GM23248 (cell line): ENCODE measurements around the gene FAM221B. TPM values are rescaled to one million over a fixed set of nuclear protein-coding genes. Genes with fewer than 3 reads are reported as not detected.

Experiments used
- DNase-seq: peaks from one replicate; pipeline ENCODE4 v3.0.0-alpha.2; 2015
- H2AFZ ChIP-seq: fragments of 200-600 bp; sonication (generic); 2 replicates; pipeline ENCODE4 v1.6.1; 2016; ENCODE audit warnings: antibody characterized with exemption
- H3F3A ChIP-seq: fragments of 200-600 bp; sonication (generic); 2 replicates; pipeline ENCODE4 v1.6.1; 2016; ENCODE audit warnings: mild to moderate bottlenecking, antibody characterized with exemption, mixed run types; ENCODE audit not compliant: insufficient read depth
- H3K27ac ChIP-seq: fragments of 200-600 bp; sonication (generic); 2 replicates; pipeline ENCODE4 v1.5.1; 2016; ENCODE audit warnings: mild to moderate bottlenecking
- H3K27me3 ChIP-seq: fragments of 200-600 bp; sonication (generic); replicated peaks from 2 replicates; pipeline ENCODE4 v1.6.1; 2016; ENCODE audit warnings: mild to moderate bottlenecking; ENCODE audit not compliant: insufficient read depth
- H3K36me3 ChIP-seq: fragments of 200-600 bp; sonication (generic); 2 replicates; pipeline ENCODE4 v1.6.1; 2016; ENCODE audit warnings: low read depth, mild to moderate bottlenecking
- H3K4me1 ChIP-seq: fragments of 200-600 bp; sonication (generic); 2 replicates; pipeline ENCODE4 v1.6.1; 2016; ENCODE audit warnings: mild to moderate bottlenecking; ENCODE audit not compliant: insufficient read depth
- H3K4me2 ChIP-seq: fragments of 200-600 bp; sonication (generic); one replicate; pipeline ENCODE4 v1.6.1; 2016; ENCODE audit warnings: mild to moderate bottlenecking; ENCODE audit not compliant: unreplicated experiment
- H3K4me3 ChIP-seq: fragments of 200-600 bp; sonication (generic); 2 replicates; pipeline ENCODE4 v1.5.1; 2016; ENCODE audit warnings: mild to moderate bottlenecking
- H3K79me2 ChIP-seq: fragments of 200-600 bp; sonication (generic); 2 replicates; pipeline ENCODE4 v1.6.1; 2016; ENCODE audit warnings: mild to moderate bottlenecking; ENCODE audit not compliant: insufficient read depth
- H3K9ac ChIP-seq: fragments of 200-600 bp; sonication (generic); 2 replicates; pipeline ENCODE4 v1.6.1; 2016; ENCODE audit warnings: mild to moderate bottlenecking
- H3K9me2 ChIP-seq: fragments of 200-600 bp; sonication (generic); 2 replicates; pipeline ENCODE4 v1.6.1; 2016; ENCODE audit warnings: mixed run types, mild to moderate bottlenecking, moderate library complexity; ENCODE audit not compliant: insufficient read depth
- H3K9me3 ChIP-seq: fragments of 200-600 bp; sonication (generic); one replicate; pipeline ENCODE4 v1.6.1; 2017; ENCODE audit warnings: low read depth
- H4K20me1 ChIP-seq: fragments of 200-600 bp; sonication (generic); 2 replicates; pipeline ENCODE4 v1.6.0; 2016; ENCODE audit not compliant: insufficient read depth
- EZH2 ChIP-seq: fragments of 200-600 bp; sonication (generic); IDR thresholded peaks from 2 replicates; pipeline ENCODE4 v1.6.1; 2018; ENCODE audit warnings: antibody characterized with exemption, mild to moderate bottlenecking; ENCODE audit not compliant: insufficient read depth, poor library complexity, severe bottlenecking
- EZH2phosphoT487 ChIP-seq: fragments of 200-600 bp; sonication (generic); IDR thresholded peaks from 2 replicates; pipeline ENCODE4 v1.6.1; 2018; ENCODE audit warnings: antibody characterized with exemption, moderate library complexity, mild to moderate bottlenecking, low read depth; ENCODE audit not compliant: insufficient read depth
- WGBS, 2 experiments: methylation state at CpG; one replicate each; pipeline ENCODE4 v1.1.6; 2015 to 2017; ENCODE audit warnings: low lambda C conversion rate in 2 of 2, low coverage in 1 of 2; ENCODE audit errors: missing lambda C conversion rate in 2 of 2; 5-methylcytosine and 5-hydroxymethylcytosine counted together
- in situ Hi-C: fragments of 300-500 bp; cut with MboI; formaldehyde crosslinking; loops from 2 replicates; pipeline ENCODE4 v1.15.0; 2020
- polyA plus RNA-seq: library from polyadenylated mRNA; unstranded; fragments of >200 nt; fragmentation: Nextera tagmentation; extraction: Ambion mirVana; gene quantifications from 2 replicates; pipeline ENCODE4 v1.2.1, GENCODE V29; 2016
- small RNA-seq: library from RNA; depleted of rRNA; stranded (forward); fragments of <200 nt; gene quantifications from one replicate; pipeline ENCODE3, GENCODE V24; 2014; ENCODE audit warnings: low read depth, low replicate concordance
- total RNA-seq: library from RNA; depleted of rRNA; stranded (reverse); fragments of >200 nt; shearing (Covaris generic); gene quantifications from 2 replicates; pipeline ENCODE4 v1.2.3, GENCODE V29; 2014; rRNA removed

Gene FAM221B
- total and polyA plus RNA-seq, 2 experiments from 2014 or later = not detected

- H3K36me3 ChIP-seq = no peaks in the 10 kb centered on the region
- H3K9me3 ChIP-seq = no peaks in the 10 kb centered on the region
- in situ Hi-C loops = no loop called here
- WGBS, 2 experiments = 60 to 76% methylated on average over 1 of the region's 1 CpG
- H3K9me2 ChIP-seq = no peaks in the 10 kb centered on the region
- H3K4me2 ChIP-seq = no peak overlapping the region
- no peak overlapping the region for H3K27ac ChIP-seq
- H3K27me3 ChIP-seq = peaks cover 5% of the 10 kb centered on the region
- H3F3A ChIP-seq = peaks cover 7% of the 10 kb centered on the region; the same call in 1 of the 2 replicates
- H3K4me3 ChIP-seq = no peak overlapping the region
- H3K9ac ChIP-seq = no peak overlapping the region
- peaks cover 7% of the 10 kb centered on the region for H3K4me1 ChIP-seq
- no peaks in the 10 kb centered on the region for H3K79me2 ChIP-seq
- DNase-seq = no peak
- no peaks in the 10 kb centered on the region for H4K20me1 ChIP-seq
- no peak overlapping the region for H2AFZ ChIP-seq
- TF ChIP-seq EZH2phosphoT487 = no peak
- TF ChIP-seq EZH2 = no peak
Observed at GRCh38 chr9:35769763-35770162, 58.8 kb downstream of the FAM221B start.

- no peak overlapping the region for H2AFZ ChIP-seq
- peaks cover 7% of the 10 kb centered on the region; the same call in 1 of the 2 replicates for H3F3A ChIP-seq
- H3K27ac ChIP-seq = no peak overlapping the region
- H3K27me3 ChIP-seq = peaks cover 5% of the 10 kb centered on the region
- no peaks in the 10 kb centered on the region for H3K79me2 ChIP-seq
- no peak for TF ChIP-seq EZH2phosphoT487
- no peak for TF ChIP-seq EZH2
- WGBS, 2 experiments = 82 to 90% methylated on average over 1 of the region's 1 CpG
- no peaks in the 10 kb centered on the region for H3K36me3 ChIP-seq
- no peaks in the 10 kb centered on the region for H4K20me1 ChIP-seq
- H3K4me3 ChIP-seq = no peak overlapping the region
- H3K4me2 ChIP-seq = no peak overlapping the region
- H3K4me1 ChIP-seq = peaks cover 7% of the 10 kb centered on the region
- in situ Hi-C loops = no loop called here
- no peak for DNase-seq
- H3K9ac ChIP-seq = no peak overlapping the region
- no peaks in the 10 kb centered on the region for H3K9me2 ChIP-seq
- H3K9me3 ChIP-seq = no peaks in the 10 kb centered on the region
Observed at GRCh38 chr9:35767458-35767857, 61.1 kb downstream of the FAM221B start.

- in situ Hi-C loops = no loop called here
- Histone ChIP-seq H2AFZ (no peak overlapping the region), H3F3A (peaks cover 3% of the 10 kb centered on the region; the same call in 1 of the 2 replicates), H3K9ac (no peak overlapping the region), H3K9me2 (no peaks in the 10 kb centered on the region), H3K36me3 (no peaks in the 10 kb centered on the region), H3K9me3 (no peaks in the 10 kb centered on the region), H3K4me2 (no peak overlapping the region), H3K79me2 (no peaks in the 10 kb centered on the region), H4K20me1 (no peaks in the 10 kb centered on the region), H3K27me3 (peaks cover 5% of the 10 kb centered on the region), H3K4me1 (peaks cover 4% of the 10 kb centered on the region), H3K4me3 (no peak overlapping the region), H3K27ac (no peak overlapping the region)
- 90 to 98% methylated on average over 2 of the region's 2 CpGs for WGBS, 2 experiments
- TF ChIP-seq EZH2 = no peak
- no peak for TF ChIP-seq EZH2phosphoT487
- no peak for DNase-seq
Observed at GRCh38 chr9:35766997-35767396, 61.5 kb downstream of the FAM221B start.

Small RNAs within 50 kb of the gene (small RNA-seq; reads per million reads assigned to genes)
- gene HINT2 = not detected

Other genes starting within 250 kb of the FAM221B start
- 21.6 and 33.0 TPM in 2 replicates for gene TESK1, start 223.5 kb downstream of the FAM221B start, total RNA-seq
- gene TESK1, start 223.5 kb downstream of the FAM221B start, polyA plus RNA-seq = 14.1 and 14.9 TPM in 2 replicates
- 3.9 TPM in 1 of 2 replicates, not detected in the other for gene CD72, start 210.3 kb downstream of the FAM221B start, total RNA-seq
- 1.6 and 1.9 TPM in 2 replicates for gene CD72, start 210.3 kb downstream of the FAM221B start, polyA plus RNA-seq
- gene SIT1, start 177.8 kb downstream of the FAM221B start, total RNA-seq = not detected in 2 replicates
- 0.58 TPM in 1 of 2 replicates, not detected in the other for gene SIT1, start 177.8 kb downstream of the FAM221B start, polyA plus RNA-seq
- 14,230 and 20,944 TPM in 2 replicates for gene RMRP, start 170.7 kb downstream of the FAM221B start, total RNA-seq
- not detected in 2 replicates for gene RMRP, start 170.7 kb downstream of the FAM221B start, polyA plus RNA-seq
- 20.5 and 28.6 TPM in 2 replicates for gene CCDC107, start 170.4 kb downstream of the FAM221B start, total RNA-seq
- gene CCDC107, start 170.4 kb downstream of the FAM221B start, polyA plus RNA-seq = 52.8 and 55.7 TPM in 2 replicates
- 0.13 and 2.1 TPM in 2 replicates for gene ARHGEF39, start 163.5 kb downstream of the FAM221B start, total RNA-seq
- gene ARHGEF39, start 163.5 kb downstream of the FAM221B start, polyA plus RNA-seq = 1.6 and 1.8 TPM in 2 replicates
- 3.4 and 4.3 TPM in 2 replicates for gene CA9, start 154.8 kb downstream of the FAM221B start, total RNA-seq
- 2.3 and 2.7 TPM in 2 replicates for gene CA9, start 154.8 kb downstream of the FAM221B start, polyA plus RNA-seq
- gene TPM2, start 138.8 kb downstream of the FAM221B start, total RNA-seq = 1,596 and 1,625 TPM in 2 replicates
- gene TPM2, start 138.8 kb downstream of the FAM221B start, polyA plus RNA-seq = 3,527 and 3,584 TPM in 2 replicates
- gene TLN1, start 96.5 kb downstream of the FAM221B start, total RNA-seq = 527 and 566 TPM in 2 replicates
- gene TLN1, start 96.5 kb downstream of the FAM221B start, polyA plus RNA-seq = 198 and 202 TPM in 2 replicates
- gene CREB3, start 96.1 kb downstream of the FAM221B start, total RNA-seq = 101 and 111 TPM in 2 replicates
- gene CREB3, start 96.1 kb downstream of the FAM221B start, polyA plus RNA-seq = 113 and 114 TPM in 2 replicates
- gene GBA2, start 79.5 kb downstream of the FAM221B start, total RNA-seq = 20.3 and 30.0 TPM in 2 replicates
- gene GBA2, start 79.5 kb downstream of the FAM221B start, polyA plus RNA-seq = 24.0 and 27.6 TPM in 2 replicates
- gene RGP1, start 79.4 kb downstream of the FAM221B start, total RNA-seq = 19.1 and 20.0 TPM in 2 replicates
- gene RGP1, start 79.4 kb downstream of the FAM221B start, polyA plus RNA-seq = 4.7 and 4.8 TPM in 2 replicates
- gene MSMP, start 74.5 kb downstream of the FAM221B start, total RNA-seq = not detected in 2 replicates
- not detected in 2 replicates for gene MSMP, start 74.5 kb downstream of the FAM221B start, polyA plus RNA-seq
- gene NPR2, start 37.1 kb downstream of the FAM221B start, total RNA-seq = 26.7 and 26.9 TPM in 2 replicates
- 9.7 and 11.8 TPM in 2 replicates for gene NPR2, start 37.1 kb downstream of the FAM221B start, polyA plus RNA-seq
- 0.76 and 0.97 TPM in 2 replicates for gene SPAG8, start 16.5 kb downstream of the FAM221B start, total RNA-seq
- 1.2 and 1.3 TPM in 2 replicates for gene SPAG8, start 16.5 kb downstream of the FAM221B start, polyA plus RNA-seq
- gene HINT2, start 13.7 kb downstream of the FAM221B start, total RNA-seq = 16.7 and 30.6 TPM in 2 replicates
- 50.7 and 60.5 TPM in 2 replicates for gene HINT2, start 13.7 kb downstream of the FAM221B start, polyA plus RNA-seq
- gene TMEM8B, start 496 bp upstream of the FAM221B start, total RNA-seq = 3.7 and 3.9 TPM in 2 replicates
- 4.0 and 4.9 TPM in 2 replicates for gene TMEM8B, start 496 bp upstream of the FAM221B start, polyA plus RNA-seq
- gene OR13J1, start 41.7 kb upstream of the FAM221B start, total RNA-seq = not detected in 2 replicates
- not detected in 2 replicates for gene OR13J1, start 41.7 kb upstream of the FAM221B start, polyA plus RNA-seq
- gene HRCT1, start 77.5 kb upstream of the FAM221B start, total RNA-seq = 0.76 and 1.2 TPM in 2 replicates
- 3.4 and 3.6 TPM in 2 replicates for gene HRCT1, start 77.5 kb upstream of the FAM221B start, polyA plus RNA-seq
- gene SPAAR, start 80.8 kb upstream of the FAM221B start, total RNA-seq = not detected in 2 replicates
- 0.23 and 0.39 TPM in 2 replicates for gene SPAAR, start 80.8 kb upstream of the FAM221B start, polyA plus RNA-seq
- gene OR2S2, start 129.4 kb upstream of the FAM221B start, total RNA-seq = 0.11 TPM in 1 of 2 replicates, not detected in the other
- gene OR2S2, start 129.4 kb upstream of the FAM221B start, polyA plus RNA-seq = 0.30 and 0.67 TPM in 2 replicates
- 113 and 127 TPM in 2 replicates for gene RECK, start 208.2 kb upstream of the FAM221B start, total RNA-seq
- 161 and 165 TPM in 2 replicates for gene RECK, start 208.2 kb upstream of the FAM221B start, polyA plus RNA-seq